Large intestine (tissue), 3 donors: Measurements from ENCODE around the gene RAB23. TPM values are rescaled to one million over a fixed set of nuclear protein-coding genes. Genes with fewer than 3 reads are reported as not detected.

Source experiments
- DNase-seq, 2 donors: peaks; one replicate each; pipeline versions ENCODE4 v3.0.0 to v3.0.0-alpha.2; 2013
- H3K27ac ChIP-seq: one replicate; pipeline ENCODE4 v1.5.1; 2013; ENCODE audit warnings: low read length
- H3K27me3 ChIP-seq: 2 replicates; pipeline ENCODE4 v1.6.1; 2013; ENCODE audit warnings: low read length; ENCODE audit not compliant: control insufficient read depth, insufficient read depth
- H3K36me3 ChIP-seq: 2 replicates; pipeline ENCODE4 v1.6.1; 2013; ENCODE audit warnings: low read length; ENCODE audit not compliant: control insufficient read depth, insufficient read depth
- H3K4me1 ChIP-seq: one replicate; pipeline ENCODE4 v1.6.1; 2013; ENCODE audit warnings: low read length; ENCODE audit not compliant: control insufficient read depth, insufficient read depth
- H3K4me3 ChIP-seq: one replicate; pipeline ENCODE4 v1.5.1; 2013; ENCODE audit warnings: low read length
- H3K9me3 ChIP-seq: one replicate; pipeline ENCODE4 v1.6.1; 2013; ENCODE audit warnings: mild to moderate bottlenecking, low read depth, low read length, moderate library complexity; ENCODE audit not compliant: control insufficient read depth
- WGBS: methylation state at CpG from one replicate; pipeline ENCODE4 v1.1.5; 2013; ENCODE audit warnings: low lambda C conversion rate; ENCODE audit not compliant: insufficient coverage; 5-methylcytosine and 5-hydroxymethylcytosine counted together
- polyA plus RNA-seq: library from polyadenylated mRNA; unstranded; fragments of 120-200 nt; gene quantifications from one replicate; pipeline ENCODE4 v1.2.1, GENCODE V29; 2013

Gene RAB23
- polyA plus RNA-seq, 1 donor = 16.3 TPM

GRCh38 chr6:57257911-57258541, 35.9 kb upstream of the RAB23 start:
- WGBS = 100% methylated on average over 2 of the region's 10 CpGs
- no peaks in the 10 kb centered on the region for H3K4me1 ChIP-seq
- no peaks in the 10 kb centered on the region for H3K36me3 ChIP-seq
- no peak for DNase-seq
- H3K27ac ChIP-seq = peak overlapping the region; percentile 11
- H3K4me3 ChIP-seq = no peak overlapping the region
- H3K9me3 ChIP-seq = no peaks in the 10 kb centered on the region
- H3K27me3 ChIP-seq = no peaks in the 10 kb centered on the region

GRCh38 chr6:57256541-57256940, 34.4 kb upstream of the RAB23 start:
- Histone ChIP-seq H3K9me3 (no peaks in the 10 kb centered on the region), H3K4me3 (no peak overlapping the region), H3K36me3 (no peaks in the 10 kb centered on the region), H3K4me1 (no peaks in the 10 kb centered on the region), H3K27me3 (no peaks in the 10 kb centered on the region), H3K27ac (no peak overlapping the region)
- 100% methylated on average over 1 of the region's 1 CpG for WGBS
- no peak for DNase-seq

DNA sequence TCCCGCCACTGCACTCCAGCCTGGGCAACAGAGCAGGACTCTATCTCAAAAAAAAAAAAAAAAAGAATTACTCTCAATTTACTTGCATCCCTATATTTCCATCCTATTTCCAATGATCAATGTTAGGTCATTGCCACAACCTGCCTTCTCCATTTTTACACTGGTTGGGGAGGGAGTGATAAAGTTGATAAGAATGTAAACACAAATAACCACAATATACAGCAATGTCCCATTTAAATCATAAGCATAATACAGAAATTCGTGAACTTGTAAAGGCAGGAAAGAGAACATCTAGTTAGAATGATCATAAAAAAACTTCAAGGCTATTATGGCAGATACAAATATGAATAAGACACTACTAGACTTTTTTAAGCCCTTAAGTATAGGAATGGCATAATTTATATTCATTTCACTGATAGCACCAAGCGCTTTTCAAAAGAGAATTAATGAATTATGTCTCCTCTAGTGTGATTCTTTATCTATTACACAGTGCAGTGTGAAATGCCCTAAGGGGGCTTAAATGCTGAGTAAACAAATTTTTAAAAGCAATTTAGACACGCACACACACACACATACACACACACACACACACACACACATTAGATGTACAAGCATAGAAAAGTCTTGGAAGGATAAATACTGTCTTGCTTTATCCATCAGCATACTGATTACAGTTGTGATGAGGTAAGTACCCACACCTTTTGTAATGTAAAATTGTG, 33.5 kb upstream of the RAB23 start:
- WGBS = 100% methylated on average over 1 of the region's 4 CpGs
- Histone ChIP-seq H3K36me3 (no peaks in the 10 kb centered on the region), H3K27me3 (no peaks in the 10 kb centered on the region), H3K9me3 (no peaks in the 10 kb centered on the region), H3K4me1 (no peaks in the 10 kb centered on the region), H3K27ac (no peak overlapping the region), H3K4me3 (no peak overlapping the region)
- no peak for DNase-seq

GRCh38 chr6:57254055-57254717, 32.1 kb upstream of the RAB23 start:
- H3K27me3 ChIP-seq = no peaks in the 10 kb centered on the region
- WGBS = 0% methylated on average over 1 of the region's 4 CpGs
- no peaks in the 10 kb centered on the region for H3K36me3 ChIP-seq
- H3K4me1 ChIP-seq = no peaks in the 10 kb centered on the region
- H3K9me3 ChIP-seq = no peaks in the 10 kb centered on the region
- peak in 1 of 2 donors; percentile 9 for DNase-seq
- H3K27ac ChIP-seq = no peak overlapping the region
- H3K4me3 ChIP-seq = no peak overlapping the region

- no peaks in the 10 kb centered on the region for H3K36me3 ChIP-seq
- H3K9me3 ChIP-seq = no peaks in the 10 kb centered on the region
- H3K27ac ChIP-seq = peak overlapping the region; percentile 24
- no peak overlapping the region for H3K4me3 ChIP-seq
- no peaks in the 10 kb centered on the region for H3K27me3 ChIP-seq
- 60% methylated on average over 1 of the region's 1 CpG for WGBS
- H3K4me1 ChIP-seq = no peaks in the 10 kb centered on the region
- DNase-seq = peak in 1 of 2 donors; percentile 24
Observed at GRCh38 chr6:57252975-57253374, 30.9 kb upstream of the RAB23 start.

- Histone ChIP-seq H3K4me3 (no peak overlapping the region), H3K9me3 (no peaks in the 10 kb centered on the region), H3K4me1 (no peaks in the 10 kb centered on the region), H3K27me3 (no peaks in the 10 kb centered on the region), H3K27ac (peak overlapping the region; percentile 24), H3K36me3 (no peaks in the 10 kb centered on the region)
- WGBS = 100% methylated on average over 2 of the region's 9 CpGs
- no peak for DNase-seq
Observed at GRCh38 chr6:57252137-57252536, 30.0 kb upstream of the RAB23 start.

GRCh38 chr6:57250348-57250747, 28.2 kb upstream of the RAB23 start:
- H3K27me3 ChIP-seq = no peaks in the 10 kb centered on the region
- WGBS = 100% methylated on average over 3 of the region's 4 CpGs
- H3K4me1 ChIP-seq = no peaks in the 10 kb centered on the region
- no peak for DNase-seq
- no peak overlapping the region for H3K4me3 ChIP-seq
- H3K36me3 ChIP-seq = no peaks in the 10 kb centered on the region
- H3K9me3 ChIP-seq = no peaks in the 10 kb centered on the region
- H3K27ac ChIP-seq = no peak overlapping the region

- Histone ChIP-seq H3K4me1 (no peaks in the 10 kb centered on the region), H3K27ac (no peak overlapping the region), H3K27me3 (no peaks in the 10 kb centered on the region), H3K4me3 (no peak overlapping the region), H3K9me3 (no peaks in the 10 kb centered on the region), H3K36me3 (no peaks in the 10 kb centered on the region)
- no peak for DNase-seq
- no CpG with 5 or more reads among the region's 2 CpGs for WGBS
Observed at GRCh38 chr6:57248311-57248895, 26.3 kb upstream of the RAB23 start.

DNA sequence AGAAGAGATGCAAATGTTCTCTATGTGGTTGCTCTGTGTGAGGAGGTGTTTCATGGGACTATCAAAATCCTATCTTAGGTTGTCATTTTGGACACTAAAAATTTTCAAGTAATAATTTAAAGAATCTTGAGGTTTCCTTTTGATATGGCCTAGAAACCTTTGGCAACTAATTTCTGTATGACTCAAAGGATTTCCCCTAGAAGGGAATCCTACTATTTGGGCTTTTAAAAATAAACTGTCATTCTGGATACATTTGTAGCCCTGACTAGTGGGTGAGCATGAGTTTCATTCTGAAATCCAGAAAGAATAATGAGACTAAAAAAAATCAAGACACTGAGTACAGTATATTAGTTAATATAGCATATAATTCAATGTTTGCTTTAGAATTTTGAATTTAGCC, 25.5 kb upstream of the RAB23 start:
- Histone ChIP-seq H3K27me3 (no peaks in the 10 kb centered on the region), H3K36me3 (no peaks in the 10 kb centered on the region), H3K9me3 (no peaks in the 10 kb centered on the region), H3K4me3 (no peak overlapping the region), H3K4me1 (no peaks in the 10 kb centered on the region), H3K27ac (no peak overlapping the region)
- no peak for DNase-seq

GRCh38 chr6:57246307-57246706, 24.2 kb upstream of the RAB23 start:
- no peaks in the 10 kb centered on the region for H3K9me3 ChIP-seq
- no peak overlapping the region for H3K4me3 ChIP-seq
- 100% methylated on average over 1 of the region's 6 CpGs for WGBS

More at GRCh38 chr6:57246307-57246706, 24.2 kb upstream of the RAB23 start:
- no peak overlapping the region for H3K27ac ChIP-seq
- no peaks in the 10 kb centered on the region for H3K27me3 ChIP-seq
- no peak for DNase-seq
- no peaks in the 10 kb centered on the region for H3K4me1 ChIP-seq
- H3K36me3 ChIP-seq = no peaks in the 10 kb centered on the region
